ENCODE results near the gene PNCK. TPM values are rescaled to one million over a fixed set of nuclear protein-coding genes. Genes with fewer than 3 reads are reported as not detected.
A peak's percentile ranks its signal among the peaks of the same experiment; 100 is the strongest.
"Not testable (repeated sequence)": the region's sequence is repeated elsewhere in the genome, so short reads cannot be mapped to it uniquely, and the experiment has no call there.

Gene PNCK
- total RNA-seq, 2 donors from 2014 or later: 0.50 to 1.2 TPM

DNA sequence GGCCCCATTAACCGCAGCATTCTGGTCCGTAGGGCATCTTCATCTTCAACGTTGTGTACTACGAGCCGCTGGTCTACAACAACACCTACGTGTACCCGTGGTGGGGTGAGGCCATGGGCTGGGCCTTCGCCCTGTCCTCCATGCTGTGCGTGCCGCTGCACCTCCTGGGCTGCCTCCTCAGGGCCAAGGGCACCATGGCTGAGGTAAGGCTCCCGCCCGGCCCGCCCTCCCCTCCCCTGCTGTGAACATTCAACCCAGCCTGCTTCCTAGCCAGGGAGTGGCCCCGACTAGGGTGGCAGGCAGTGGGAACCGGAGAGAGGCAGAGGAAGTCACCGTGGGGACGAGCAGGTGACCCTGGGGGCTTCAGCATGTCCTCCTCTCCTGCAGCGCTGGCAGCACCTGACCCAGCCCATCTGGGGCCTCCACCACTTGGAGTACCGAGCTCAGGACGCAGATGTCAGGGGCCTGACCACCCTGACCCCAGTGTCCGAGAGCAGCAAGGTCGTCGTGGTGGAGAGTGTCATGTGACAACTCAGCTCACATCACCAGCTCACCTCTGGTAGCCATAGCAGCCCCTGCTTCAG, 21.2 kb upstream of the PNCK start:
- no peak for ATAC-seq (replicated peaks in 1 of 2)
- Mint-ChIP-seq H3K27me3 (ENCODE audit: low read depth) (peaks cover 15% of the 10 kb centered on the region), H3K9me3 (no peaks in the 10 kb centered on the region), H3K36me3 (ENCODE audit: insufficient read depth in 2 of 2) (peaks cover 0 to 2% of the 10 kb centered on the region in 2 donors), H3K27ac (no peak overlapping the region), H3K4me3 (no peak overlapping the region), H3K4me1 (ENCODE audit: low read depth) (no peaks in the 10 kb centered on the region)
- no peak for DNase-seq

DNA sequence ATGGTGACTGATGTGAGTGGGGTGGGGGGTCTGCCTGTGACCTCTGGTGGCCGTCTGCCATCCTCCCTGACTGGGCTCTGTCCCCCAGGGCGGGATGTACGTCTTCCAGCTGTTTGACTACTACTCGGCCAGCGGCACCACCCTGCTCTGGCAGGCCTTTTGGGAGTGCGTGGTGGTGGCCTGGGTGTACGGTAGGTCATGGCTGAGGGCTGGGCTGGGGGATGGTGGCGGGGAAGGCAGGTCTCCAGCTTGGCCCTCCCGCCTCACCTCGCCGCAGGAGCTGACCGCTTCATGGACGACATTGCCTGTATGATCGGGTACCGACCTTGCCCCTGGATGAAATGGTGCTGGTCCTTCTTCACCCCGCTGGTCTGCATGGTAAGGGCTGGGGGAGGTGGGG, 20.6 kb upstream of the PNCK start:
- H3K4me1 Mint-ChIP-seq (ENCODE audit: low read depth); ATAC-seq (replicated peaks in 1 of 2); H3K27ac Mint-ChIP-seq; H3K36me3 Mint-ChIP-seq (ENCODE audit: insufficient read depth in 2 of 2); DNase-seq; H3K9me3 Mint-ChIP-seq; H3K4me3 Mint-ChIP-seq: not testable (repeated sequence)
- peaks cover 18% of the 10 kb centered on the region for H3K27me3 Mint-ChIP-seq (ENCODE audit: low read depth)

DNA sequence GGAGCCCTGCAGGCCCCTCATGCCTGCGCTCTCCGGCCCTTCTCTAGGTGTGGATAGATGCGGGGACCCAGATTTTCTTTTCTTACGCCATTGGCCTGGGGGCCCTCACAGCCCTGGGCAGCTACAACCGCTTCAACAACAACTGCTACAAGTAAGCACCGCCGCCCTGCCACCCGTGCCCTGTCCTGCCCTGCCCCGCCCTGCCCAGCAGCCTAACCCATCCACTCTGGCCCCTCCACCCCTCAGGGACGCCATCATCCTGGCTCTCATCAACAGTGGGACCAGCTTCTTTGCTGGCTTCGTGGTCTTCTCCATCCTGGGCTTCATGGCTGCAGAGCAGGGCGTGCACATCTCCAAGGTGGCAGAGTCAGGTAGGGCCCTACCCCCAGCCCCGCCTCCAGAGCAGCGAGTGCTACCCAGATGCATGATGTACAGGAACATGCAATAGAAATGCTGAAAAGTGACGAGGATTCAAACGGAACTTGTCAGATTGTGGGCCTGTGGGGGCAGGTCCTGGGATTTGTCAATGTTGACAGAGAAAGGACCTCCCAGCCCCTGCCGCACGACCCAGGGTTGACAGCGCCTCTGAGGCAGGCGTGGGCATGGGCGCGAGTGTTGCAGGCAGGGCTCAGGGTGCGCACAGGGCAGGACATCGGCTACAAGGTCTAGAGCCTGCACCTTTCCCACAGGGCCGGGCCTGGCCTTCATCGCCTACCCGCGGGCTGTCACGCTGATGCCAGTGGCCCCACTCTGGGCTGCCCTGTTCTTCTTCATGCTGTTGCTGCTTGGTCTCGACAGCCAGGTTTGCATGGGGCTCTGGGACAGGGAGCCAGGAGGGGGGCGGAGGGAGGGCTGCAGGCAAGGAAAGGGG, 19.8 kb upstream of the PNCK start:
- DNase-seq (no peak), ATAC-seq (replicated peaks in 1 of 2) (no peak)
- H3K4me3 Mint-ChIP-seq: no peak overlapping the region
- peaks cover 0 to 2% of the 10 kb centered on the region in 2 donors for H3K36me3 Mint-ChIP-seq (ENCODE audit: insufficient read depth in 2 of 2)
- peaks cover 18% of the 10 kb centered on the region for H3K27me3 Mint-ChIP-seq (ENCODE audit: low read depth)
- H3K27ac Mint-ChIP-seq: no peak overlapping the region
- no peaks in the 10 kb centered on the region for H3K4me1 Mint-ChIP-seq (ENCODE audit: low read depth)
- no peaks in the 10 kb centered on the region for H3K9me3 Mint-ChIP-seq

DNA sequence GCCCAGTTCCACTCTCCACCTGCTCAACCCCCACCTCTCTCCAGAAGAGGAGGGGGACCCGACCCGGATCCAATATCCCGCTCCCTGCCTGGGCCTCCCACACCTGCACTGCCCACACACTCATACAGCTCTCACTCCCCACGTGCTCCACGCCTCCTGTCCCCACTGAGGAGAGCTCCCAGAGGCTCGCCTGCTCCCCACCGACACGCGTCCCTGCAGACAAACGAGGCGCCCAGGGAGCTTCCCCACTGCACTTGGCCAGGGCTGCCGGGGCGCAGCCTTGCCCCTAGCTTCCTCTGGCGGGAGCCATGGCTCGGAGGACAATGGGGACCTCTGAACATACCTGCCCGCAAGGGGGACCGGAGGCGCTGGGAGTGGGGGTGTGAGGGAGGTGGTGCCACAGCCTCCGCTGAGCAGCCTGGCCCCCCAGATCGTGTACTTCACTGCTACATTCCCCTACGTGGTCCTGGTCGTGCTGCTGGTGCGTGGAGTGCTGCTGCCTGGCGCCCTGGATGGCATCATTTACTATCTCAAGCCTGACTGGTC, 19.1 kb upstream of the PNCK start:
- Mint-ChIP-seq H3K9me3 (no peaks in the 10 kb centered on the region), H3K4me1 (ENCODE audit: low read depth) (no peaks in the 10 kb centered on the region), H3K27me3 (ENCODE audit: low read depth) (peaks cover 18% of the 10 kb centered on the region), H3K36me3 (ENCODE audit: insufficient read depth in 2 of 2) (peaks cover 0 to 2% of the 10 kb centered on the region in 2 donors), H3K27ac (no peak overlapping the region), H3K4me3 (no peak overlapping the region)
- no peak for DNase-seq
- no peak for ATAC-seq (replicated peaks in 1 of 2)

DNA sequence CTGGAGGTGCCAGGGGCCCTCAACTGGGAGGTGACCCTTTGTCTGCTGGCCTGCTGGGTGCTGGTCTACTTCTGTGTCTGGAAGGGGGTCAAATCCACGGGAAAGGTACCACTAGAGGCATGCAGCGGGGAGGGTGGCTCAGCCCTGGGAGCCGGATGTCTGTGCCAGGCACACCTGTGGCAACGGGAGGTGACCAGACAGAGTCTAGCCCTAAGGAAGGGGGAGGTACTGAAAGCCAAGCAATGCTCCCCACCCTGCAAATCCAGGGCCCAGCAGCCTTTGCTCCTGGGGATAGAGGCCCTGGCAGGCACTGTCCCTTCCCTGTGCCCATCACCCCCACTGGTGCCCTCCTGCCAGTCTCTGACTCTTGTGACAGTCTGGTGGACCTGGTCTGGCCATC, 18.4 kb upstream of the PNCK start:
- DNase-seq: no peak
- no peaks in the 10 kb centered on the region for H3K4me1 Mint-ChIP-seq (ENCODE audit: low read depth)
- no peak overlapping the region for H3K27ac Mint-ChIP-seq
- H3K36me3 Mint-ChIP-seq (ENCODE audit: insufficient read depth in 2 of 2): peaks cover 0 to 2% of the 10 kb centered on the region in 2 donors
- peaks cover 12% of the 10 kb centered on the region for H3K27me3 Mint-ChIP-seq (ENCODE audit: low read depth)
- no peak overlapping the region for H3K4me3 Mint-ChIP-seq
- no peak for ATAC-seq (replicated peaks in 1 of 2)
- H3K9me3 Mint-ChIP-seq: no peaks in the 10 kb centered on the region

DNA sequence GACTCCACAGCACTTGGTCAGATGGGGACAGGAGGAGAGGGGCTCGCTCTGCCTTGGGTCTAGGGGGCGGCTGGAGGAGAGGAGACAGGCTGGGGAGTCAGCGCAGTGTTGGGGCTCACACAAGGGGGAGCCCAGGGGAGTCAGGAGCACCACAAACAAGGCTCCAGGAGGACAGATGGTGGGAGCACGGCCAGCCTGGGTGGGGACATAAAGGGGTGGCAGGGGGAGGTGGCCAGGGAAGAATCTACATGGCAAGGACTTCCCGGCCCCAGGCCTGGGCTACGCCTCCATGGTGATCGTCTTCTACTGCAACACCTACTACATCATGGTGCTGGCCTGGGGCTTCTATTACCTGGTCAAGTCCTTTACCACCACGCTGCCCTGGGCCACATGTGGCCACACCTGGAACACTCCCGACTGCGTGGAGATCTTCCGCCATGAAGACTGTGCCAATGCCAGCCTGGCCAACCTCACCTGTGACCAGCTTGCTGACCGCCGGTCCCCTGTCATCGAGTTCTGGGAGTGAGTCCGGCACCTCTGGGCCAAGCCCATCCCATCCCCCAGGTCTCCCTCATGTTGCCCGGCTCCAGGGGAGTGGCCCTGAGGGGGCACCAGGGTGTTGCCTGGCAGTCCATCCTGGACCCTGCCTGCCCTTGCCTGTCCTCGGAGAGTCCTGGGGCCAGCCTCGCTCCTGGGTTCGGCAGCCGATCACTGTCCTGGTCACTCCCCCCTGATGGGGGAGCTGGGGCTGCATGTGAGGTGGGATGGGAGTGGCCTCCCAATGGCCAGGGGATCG, 17.6 kb upstream of the PNCK start:
- not testable (repeated sequence) for H3K4me1 Mint-ChIP-seq (ENCODE audit: low read depth); H3K9me3 Mint-ChIP-seq; H3K27ac Mint-ChIP-seq; H3K36me3 Mint-ChIP-seq (ENCODE audit: insufficient read depth in 2 of 2); DNase-seq; H3K4me3 Mint-ChIP-seq; ATAC-seq (replicated peaks in 1 of 2)
- H3K27me3 Mint-ChIP-seq (ENCODE audit: low read depth): peaks cover 16% of the 10 kb centered on the region

DNA sequence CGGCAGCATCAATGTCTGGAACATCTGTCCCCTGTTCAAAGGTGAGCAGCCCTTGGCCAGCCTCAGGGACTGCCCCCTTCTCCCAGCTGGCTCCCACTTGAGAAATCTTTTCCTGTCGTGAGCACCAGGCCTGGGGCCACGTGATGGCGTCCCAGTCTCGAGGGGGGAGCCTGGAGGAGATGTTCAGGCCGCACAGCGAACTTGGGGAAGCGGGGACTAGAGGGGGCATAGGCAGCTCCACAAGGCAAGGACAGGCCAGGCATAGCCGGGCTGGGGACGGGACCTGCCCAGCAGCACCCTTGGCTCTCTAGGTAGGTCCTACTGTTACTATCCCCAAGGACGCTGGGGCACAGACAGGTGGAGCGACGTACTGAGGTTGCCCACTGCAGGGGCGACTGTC, 16.9 kb upstream of the PNCK start:
- Mint-ChIP-seq H3K27ac (no peak overlapping the region), H3K27me3 (ENCODE audit: low read depth) (peaks cover 19% of the 10 kb centered on the region), H3K9me3 (no peaks in the 10 kb centered on the region), H3K36me3 (ENCODE audit: insufficient read depth in 2 of 2) (no peaks in the 10 kb centered on the region), H3K4me1 (ENCODE audit: low read depth) (no peaks in the 10 kb centered on the region), H3K4me3 (peak overlapping the region in 1 of 2 donors; percentile 12)
- DNase-seq: no peak
- ATAC-seq (replicated peaks in 1 of 2): no peak

DNA sequence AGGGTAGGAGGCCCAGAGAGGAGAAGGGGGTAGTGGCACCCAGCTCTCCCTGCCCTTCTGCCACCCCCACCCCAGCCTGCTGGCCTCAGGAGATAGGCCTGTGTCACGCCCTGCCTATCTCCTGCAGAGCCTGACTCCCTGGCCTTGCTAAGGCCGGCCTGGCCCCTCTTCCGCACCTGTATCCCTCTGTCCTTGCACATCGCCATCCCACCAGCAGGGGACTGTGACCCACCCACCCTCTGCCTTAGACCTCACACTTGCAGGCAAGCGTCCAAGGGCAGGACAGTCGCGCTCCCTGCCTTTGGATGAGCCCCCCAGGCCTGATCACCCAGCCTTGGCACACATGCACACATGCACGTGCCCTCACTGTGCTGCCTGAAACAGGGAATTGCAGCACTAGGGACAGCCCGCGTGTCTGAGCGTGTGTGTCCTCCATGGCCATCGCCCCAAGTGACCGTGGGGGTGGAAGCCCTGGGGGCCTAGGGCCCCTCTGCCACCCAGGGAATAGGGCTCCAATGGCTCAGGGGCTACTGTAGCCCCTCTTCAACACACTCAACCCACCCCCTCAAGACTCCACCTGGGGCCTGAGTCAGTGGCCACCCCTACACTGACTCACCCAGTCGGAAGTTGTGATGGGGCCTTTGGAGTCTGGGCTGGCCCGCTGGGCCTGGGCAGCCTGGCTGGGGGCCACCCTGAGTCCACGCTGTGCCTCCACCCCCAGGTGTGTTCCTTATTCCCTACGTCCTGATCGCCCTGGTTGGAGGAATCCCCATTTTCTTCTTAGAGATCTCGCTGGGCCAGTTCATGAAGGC, 16.2 kb upstream of the PNCK start:
- Mint-ChIP-seq H3K27ac (no peak overlapping the region), H3K27me3 (ENCODE audit: low read depth) (peaks cover 19% of the 10 kb centered on the region), H3K4me3 (peak overlapping the region in 1 of 2 donors; percentile 12), H3K9me3 (no peaks in the 10 kb centered on the region), H3K4me1 (ENCODE audit: low read depth) (no peaks in the 10 kb centered on the region), H3K36me3 (ENCODE audit: insufficient read depth in 2 of 2) (no peaks in the 10 kb centered on the region)
- DNase-seq (no peak), ATAC-seq (replicated peaks in 1 of 2) (no peak)

DNA sequence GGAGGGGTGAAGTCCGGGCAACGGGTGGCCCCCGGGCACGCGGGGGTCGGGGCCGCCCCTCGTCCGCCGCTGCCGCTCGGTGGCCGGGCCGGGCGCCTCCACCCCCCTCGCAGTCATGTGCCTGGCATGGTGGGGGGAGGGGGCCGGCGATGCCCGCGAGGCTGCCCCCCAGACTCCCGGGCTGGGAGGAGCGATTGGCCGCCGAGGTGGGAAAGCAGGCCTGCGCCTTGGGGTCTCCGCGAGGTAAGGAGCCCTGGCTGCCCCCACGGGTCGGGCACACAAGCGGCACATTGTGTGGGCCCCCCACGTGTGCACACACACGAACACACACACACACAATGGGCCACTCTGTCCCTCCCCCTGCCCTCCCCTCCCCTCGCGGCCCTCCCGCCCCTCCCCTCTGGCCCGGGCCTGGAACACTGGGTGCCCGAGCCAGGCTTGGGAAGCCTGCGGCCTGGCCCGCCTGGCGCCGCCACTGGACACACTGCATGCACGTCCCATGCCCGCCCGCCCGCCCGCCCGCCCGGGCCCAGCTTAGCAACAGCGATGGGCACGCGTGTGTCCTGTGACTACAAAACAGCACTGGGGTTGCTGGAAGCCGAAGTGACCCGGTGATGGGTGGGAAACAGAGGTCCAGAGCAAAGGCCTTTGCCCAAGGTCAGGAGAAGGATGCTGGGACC, 15.4 kb upstream of the PNCK start:
- Mint-ChIP-seq H3K27ac (no peak overlapping the region), H3K4me3 (no peak overlapping the region), H3K4me1 (ENCODE audit: low read depth) (no peaks in the 10 kb centered on the region), H3K9me3 (no peaks in the 10 kb centered on the region), H3K27me3 (ENCODE audit: low read depth) (peaks cover 19% of the 10 kb centered on the region), H3K36me3 (ENCODE audit: insufficient read depth in 2 of 2) (no peaks in the 10 kb centered on the region)
- DNase-seq (no peak), ATAC-seq (replicated peaks in 1 of 2) (no peak)

DNA sequence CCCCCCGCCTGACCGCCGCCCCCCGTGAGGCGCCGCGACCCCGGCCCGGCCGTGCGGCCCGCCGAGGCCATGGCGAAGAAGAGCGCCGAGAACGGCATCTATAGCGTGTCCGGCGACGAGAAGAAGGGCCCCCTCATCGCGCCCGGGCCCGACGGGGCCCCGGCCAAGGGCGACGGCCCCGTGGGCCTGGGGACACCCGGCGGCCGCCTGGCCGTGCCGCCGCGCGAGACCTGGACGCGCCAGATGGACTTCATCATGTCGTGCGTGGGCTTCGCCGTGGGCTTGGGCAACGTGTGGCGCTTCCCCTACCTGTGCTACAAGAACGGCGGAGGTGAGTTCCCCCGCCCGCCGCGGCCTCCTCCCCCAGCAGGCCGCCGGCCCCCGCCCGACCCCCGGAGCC, 14.9 kb upstream of the PNCK start:
- DNase-seq: no peak
- H3K27ac Mint-ChIP-seq: no peak overlapping the region
- no peaks in the 10 kb centered on the region for H3K9me3 Mint-ChIP-seq
- no peak overlapping the region for H3K4me3 Mint-ChIP-seq
- peak in 1 of 2 donors; percentile 6 for ATAC-seq (replicated peaks in 1 of 2)
- H3K27me3 Mint-ChIP-seq (ENCODE audit: low read depth): peaks cover 19% of the 10 kb centered on the region
- H3K4me1 Mint-ChIP-seq (ENCODE audit: low read depth): no peaks in the 10 kb centered on the region
- H3K36me3 Mint-ChIP-seq (ENCODE audit: insufficient read depth in 2 of 2): no peaks in the 10 kb centered on the region

DNA sequence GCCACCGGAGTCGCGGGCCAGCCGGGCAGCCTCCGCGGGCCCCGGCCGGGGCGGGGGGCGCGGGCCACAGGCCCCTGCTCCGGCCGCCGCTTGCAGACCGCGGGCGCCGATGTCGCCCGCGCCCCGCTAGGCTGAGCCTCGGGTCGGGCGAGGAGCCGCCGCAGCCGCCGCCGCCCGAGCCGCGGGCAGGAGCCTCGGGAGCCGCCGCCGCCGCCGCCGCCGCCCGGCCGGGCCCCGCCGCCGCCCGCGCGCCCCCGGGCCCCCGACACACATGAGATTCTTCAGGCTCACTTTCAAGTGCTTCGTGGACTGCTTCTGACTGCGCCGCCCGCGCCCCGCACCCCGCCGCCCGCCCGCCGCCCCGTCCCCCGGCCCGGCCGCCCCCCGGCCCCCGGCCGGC, 14.5 kb upstream of the PNCK start:
- peak; percentile 27 to 34 for ATAC-seq (replicated peaks in 1 of 2)
- H3K27ac Mint-ChIP-seq: no peak overlapping the region
- H3K4me1 Mint-ChIP-seq (ENCODE audit: low read depth): no peaks in the 10 kb centered on the region
- no peaks in the 10 kb centered on the region for H3K9me3 Mint-ChIP-seq
- H3K4me3 Mint-ChIP-seq: no peak overlapping the region
- no peaks in the 10 kb centered on the region for H3K36me3 Mint-ChIP-seq (ENCODE audit: insufficient read depth in 2 of 2)
- peaks cover 19% of the 10 kb centered on the region for H3K27me3 Mint-ChIP-seq (ENCODE audit: low read depth)
- no peak for DNase-seq
